GM21825 (cell line): Measurements from ENCODE around the gene PCDHB3.
"Not testable (repeated sequence)": the region's sequence is repeated elsewhere in the genome, so short reads cannot be mapped to it uniquely, and the experiment has no call there.

Experiments used
- ATAC-seq: cut with Tn5 transposase; IDR thresholded peaks from one replicate; pipeline ENCODE4 v1.9.1; 2021; ENCODE audit warnings: mild to moderate bottlenecking, moderate library complexity; ENCODE audit not compliant: unreplicated experiment

Gene PCDHB3

GRCh38 chr5:141100243-141100805 is at the start of gene PCDHB3:
TSS of gene PCDHB3 (plus strand) at chr5:141100473. CDS start at chr5:141100650, 177 bp downstream.
- ATAC-seq, result no peak

GRCh38 chr5:141050622-141051520 is 49.4 kb upstream of the PCDHB3 start, which contains the start of gene PCDHB1:
TSS of gene PCDHB1 (plus strand) at chr5:141051374. CDS start at chr5:141051471, 97 bp downstream.
- no peak for ATAC-seq

GRCh38 chr5:141051521-141051866 is 48.8 kb upstream of the PCDHB3 start:
- no peak for ATAC-seq

GRCh38 chr5:141077826-141078225 is 22.4 kb upstream of the PCDHB3 start:
- ATAC-seq, result no peak

GRCh38 chr5:141082228-141082627 is 18.0 kb upstream of the PCDHB3 start:
- ATAC-seq, result no peak

GRCh38 chr5:141084487-141084989 is 15.7 kb upstream of the PCDHB3 start:
- ATAC-seq, result no peak

GRCh38 chr5:141094481-141095262 is 5.6 kb upstream of the PCDHB3 start, which contains the start of gene PCDHB2:
TSS of gene PCDHB2 (plus strand) at chr5:141094615. CDS start at chr5:141094791, 176 bp downstream.
- no peak for ATAC-seq

GRCh38 chr5:141095263-141095641 is 5.0 kb upstream of the PCDHB3 start:
- no peak for ATAC-seq

GRCh38 chr5:141096181-141096580 is 4.1 kb upstream of the PCDHB3 start:
- not testable (repeated sequence) for ATAC-seq

GRCh38 chr5:141096586-141096985 is 3.7 kb upstream of the PCDHB3 start:
- not testable (repeated sequence) for ATAC-seq

- ATAC-seq, result no peak
These were observed 786 bp downstream of the PCDHB3 start for GRCh38 chr5:141101059-141101458.

- ATAC-seq, result not testable (repeated sequence)
These were observed 1.8 kb downstream of the PCDHB3 start for GRCh38 chr5:141102070-141102469.

GRCh38 chr5:141102471-141102870 is 2.2 kb downstream of the PCDHB3 start:
- ATAC-seq, result not testable (repeated sequence)

- ATAC-seq, result no peak
These were observed 5.1 kb downstream of the PCDHB3 start for GRCh38 chr5:141105350-141105749.

- no peak for ATAC-seq
These were observed 19.0 kb downstream of the PCDHB3 start for GRCh38 chr5:141119250-141119649.

GRCh38 chr5:141121563-141121962 is 21.3 kb downstream of the PCDHB3 start, which contains the start of gene PCDHB4:
TSS of gene PCDHB4 (plus strand) at chr5:141121818. CDS start at chr5:141121999, 181 bp downstream.
- ATAC-seq, result no peak

GRCh38 chr5:141121985-141122384 is 21.7 kb downstream of the PCDHB3 start:
- ATAC-seq, result no peak

GRCh38 chr5:141123396-141124135 is 23.3 kb downstream of the PCDHB3 start:
- not testable (repeated sequence) for ATAC-seq

- ATAC-seq, result no peak
These were observed 27.0 kb downstream of the PCDHB3 start for GRCh38 chr5:141127305-141127704.

GRCh38 chr5:141135030-141135717 is 34.9 kb downstream of the PCDHB3 start, which contains the start of gene PCDHB5:
TSS of gene PCDHB5 (plus strand) at chr5:141135206. CDS start at chr5:141135435, 229 bp downstream.
- no peak for ATAC-seq
